ENCODE measurements around the gene GNB5.

Gene GNB5

DNA sequence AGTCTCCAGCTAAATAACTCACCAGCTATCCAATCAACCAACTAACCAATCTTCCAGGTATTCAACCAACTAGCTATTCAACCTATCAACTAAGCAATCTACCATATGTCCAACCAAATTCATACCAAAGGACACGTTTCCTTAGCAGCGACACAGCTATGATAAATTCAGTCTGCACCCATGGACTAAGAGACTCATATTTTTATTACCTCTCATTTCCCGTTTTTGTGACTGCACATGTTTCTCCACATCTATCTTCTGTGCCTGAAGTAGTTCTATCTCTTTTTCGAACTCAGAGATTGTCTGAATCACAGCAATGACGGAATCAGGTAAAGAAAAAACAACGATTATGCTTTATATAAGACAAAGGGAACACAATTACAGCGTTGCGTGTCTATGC, 34.0 kb upstream of the GNB5 start:
- Histone ChIP-seq H3K27me3 (ENCODE audit: control insufficient read depth, insufficient read depth, low read length) (no peaks in the 10 kb centered on the region), H3K4me3 (ENCODE audit: low read depth, low read length) (no peak overlapping the region), H3K9me3 (ENCODE audit: control insufficient read depth, insufficient read depth, low read length) (no peaks in the 10 kb centered on the region), H3K36me3 (ENCODE audit: control insufficient read depth, insufficient read depth, low read length) (peaks cover 70% of the 10 kb centered on the region), H3K4me1 (ENCODE audit: control insufficient read depth, insufficient read depth, low read length) (no peaks in the 10 kb centered on the region; the same call in 1 of the 2 replicates), H3K27ac (ENCODE audit: low read depth, low read length) (no peak overlapping the region), H3K9ac (ENCODE audit: low read depth, low read length) (no peak overlapping the region)

GRCh38 chr15:52224211-52224610, 33.0 kb upstream of the GNB5 start:
- Histone ChIP-seq H3K36me3 (ENCODE audit: control insufficient read depth, insufficient read depth, low read length) (peaks cover 80% of the 10 kb centered on the region), H3K4me1 (ENCODE audit: control insufficient read depth, insufficient read depth, low read length) (no peaks in the 10 kb centered on the region; the same call in 1 of the 2 replicates), H3K27me3 (ENCODE audit: control insufficient read depth, insufficient read depth, low read length) (no peaks in the 10 kb centered on the region), H3K9me3 (ENCODE audit: control insufficient read depth, insufficient read depth, low read length) (no peaks in the 10 kb centered on the region), H3K4me3 (ENCODE audit: low read depth, low read length) (no peak overlapping the region), H3K9ac (ENCODE audit: low read depth, low read length) (no peak overlapping the region), H3K27ac (ENCODE audit: low read depth, low read length) (no peak overlapping the region)

GRCh38 chr15:52221730-52222129, 30.5 kb upstream of the GNB5 start:
- Histone ChIP-seq H3K27ac (ENCODE audit: low read depth, low read length) (no peak overlapping the region), H3K36me3 (ENCODE audit: control insufficient read depth, insufficient read depth, low read length) (peaks cover 94% of the 10 kb centered on the region), H3K4me3 (ENCODE audit: low read depth, low read length) (no peak overlapping the region), H3K9ac (ENCODE audit: low read depth, low read length) (no peak overlapping the region), H3K9me3 (ENCODE audit: control insufficient read depth, insufficient read depth, low read length) (no peaks in the 10 kb centered on the region), H3K27me3 (ENCODE audit: control insufficient read depth, insufficient read depth, low read length) (no peaks in the 10 kb centered on the region), H3K4me1 (ENCODE audit: control insufficient read depth, insufficient read depth, low read length) (no peaks in the 10 kb centered on the region)

GRCh38 chr15:52220937-52221660, 29.9 kb upstream of the GNB5 start:
- Histone ChIP-seq H3K9ac (ENCODE audit: low read depth, low read length) (no peak overlapping the region), H3K4me1 (ENCODE audit: control insufficient read depth, insufficient read depth, low read length) (no peaks in the 10 kb centered on the region), H3K9me3 (ENCODE audit: control insufficient read depth, insufficient read depth, low read length) (no peaks in the 10 kb centered on the region), H3K4me3 (ENCODE audit: low read depth, low read length) (no peak overlapping the region), H3K27me3 (ENCODE audit: control insufficient read depth, insufficient read depth, low read length) (no peaks in the 10 kb centered on the region), H3K36me3 (ENCODE audit: control insufficient read depth, insufficient read depth, low read length) (peaks cover 94% of the 10 kb centered on the region), H3K27ac (ENCODE audit: low read depth, low read length) (no peak overlapping the region)

DNA sequence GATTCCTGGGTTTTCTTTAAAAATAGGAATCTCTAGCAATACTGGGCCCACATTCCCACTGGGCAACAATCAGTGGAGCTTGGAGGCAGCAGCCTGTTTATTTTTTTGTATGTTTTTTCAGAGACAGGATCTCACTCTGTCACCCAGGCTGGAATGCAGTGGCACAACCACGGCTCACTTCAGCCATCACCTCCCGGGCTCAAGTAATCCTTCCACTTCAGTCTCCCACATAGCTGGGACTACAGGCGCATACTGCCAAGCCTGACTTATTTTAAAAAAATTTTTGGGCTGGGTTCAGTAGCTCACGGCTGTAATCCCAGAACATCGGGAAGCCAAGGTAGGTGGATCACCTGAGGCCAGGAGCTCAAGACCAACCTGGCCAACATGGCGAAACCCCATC, 29.1 kb upstream of the GNB5 start:
- Histone ChIP-seq H3K36me3 (ENCODE audit: control insufficient read depth, insufficient read depth, low read length) (peaks cover 97% of the 10 kb centered on the region), H3K27me3 (ENCODE audit: control insufficient read depth, insufficient read depth, low read length) (no peaks in the 10 kb centered on the region), H3K4me1 (ENCODE audit: control insufficient read depth, insufficient read depth, low read length) (no peaks in the 10 kb centered on the region), H3K27ac (ENCODE audit: low read depth, low read length) (no peak overlapping the region), H3K9me3 (ENCODE audit: control insufficient read depth, insufficient read depth, low read length) (no peaks in the 10 kb centered on the region), H3K9ac (ENCODE audit: low read depth, low read length) (no peak overlapping the region), H3K4me3 (ENCODE audit: low read depth, low read length) (no peak overlapping the region)

GRCh38 chr15:52218816-52219215, 27.6 kb upstream of the GNB5 start:
- Histone ChIP-seq H3K36me3 (ENCODE audit: control insufficient read depth, insufficient read depth, low read length) (peaks cover 96% of the 10 kb centered on the region), H3K4me3 (ENCODE audit: low read depth, low read length) (no peak overlapping the region), H3K4me1 (ENCODE audit: control insufficient read depth, insufficient read depth, low read length) (no peaks in the 10 kb centered on the region), H3K9ac (ENCODE audit: low read depth, low read length) (no peak overlapping the region), H3K9me3 (ENCODE audit: control insufficient read depth, insufficient read depth, low read length) (no peaks in the 10 kb centered on the region), H3K27me3 (ENCODE audit: control insufficient read depth, insufficient read depth, low read length) (no peaks in the 10 kb centered on the region), H3K27ac (ENCODE audit: low read depth, low read length) (no peak overlapping the region)

GRCh38 chr15:52218371-52218770, 27.2 kb upstream of the GNB5 start:
- Histone ChIP-seq H3K4me1 (ENCODE audit: control insufficient read depth, insufficient read depth, low read length) (no peaks in the 10 kb centered on the region), H3K27me3 (ENCODE audit: control insufficient read depth, insufficient read depth, low read length) (no peaks in the 10 kb centered on the region), H3K9me3 (ENCODE audit: control insufficient read depth, insufficient read depth, low read length) (no peaks in the 10 kb centered on the region), H3K36me3 (ENCODE audit: control insufficient read depth, insufficient read depth, low read length) (peaks cover 96% of the 10 kb centered on the region), H3K9ac (ENCODE audit: low read depth, low read length) (no peak overlapping the region), H3K27ac (ENCODE audit: low read depth, low read length) (no peak overlapping the region), H3K4me3 (ENCODE audit: low read depth, low read length) (no peak overlapping the region)

DNA sequence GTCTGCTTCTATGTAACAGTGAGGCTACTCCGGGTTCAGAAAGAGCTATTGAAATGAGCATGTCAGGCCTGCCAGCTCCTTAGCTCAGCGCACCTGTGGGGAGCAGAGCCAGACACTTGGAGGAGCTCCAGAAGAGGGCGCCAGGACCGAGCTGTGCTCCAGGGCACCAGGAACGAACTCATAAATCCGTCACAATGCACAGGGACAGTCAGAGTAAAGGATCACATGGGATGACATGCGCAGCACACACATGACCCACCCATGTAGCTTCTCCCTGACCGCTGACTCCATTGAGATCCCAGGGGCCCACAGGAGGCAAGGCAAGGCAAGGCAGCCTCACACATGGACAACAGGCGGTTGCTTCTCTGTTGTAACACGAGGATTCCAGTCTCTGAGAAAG, 26.0 kb upstream of the GNB5 start:
- no peaks in the 10 kb centered on the region for H3K27me3 ChIP-seq (ENCODE audit: control insufficient read depth, insufficient read depth, low read length)
- peaks cover 97% of the 10 kb centered on the region for H3K36me3 ChIP-seq (ENCODE audit: control insufficient read depth, insufficient read depth, low read length)
- no peaks in the 10 kb centered on the region for H3K4me1 ChIP-seq (ENCODE audit: control insufficient read depth, insufficient read depth, low read length)
- H3K9ac ChIP-seq (ENCODE audit: low read depth, low read length) = no peak overlapping the region
- H3K27ac ChIP-seq (ENCODE audit: low read depth, low read length) = no peak overlapping the region
- H3K4me3 ChIP-seq (ENCODE audit: low read depth, low read length) = no peak overlapping the region
- H3K9me3 ChIP-seq (ENCODE audit: control insufficient read depth, insufficient read depth, low read length) = no peaks in the 10 kb centered on the region

DNA sequence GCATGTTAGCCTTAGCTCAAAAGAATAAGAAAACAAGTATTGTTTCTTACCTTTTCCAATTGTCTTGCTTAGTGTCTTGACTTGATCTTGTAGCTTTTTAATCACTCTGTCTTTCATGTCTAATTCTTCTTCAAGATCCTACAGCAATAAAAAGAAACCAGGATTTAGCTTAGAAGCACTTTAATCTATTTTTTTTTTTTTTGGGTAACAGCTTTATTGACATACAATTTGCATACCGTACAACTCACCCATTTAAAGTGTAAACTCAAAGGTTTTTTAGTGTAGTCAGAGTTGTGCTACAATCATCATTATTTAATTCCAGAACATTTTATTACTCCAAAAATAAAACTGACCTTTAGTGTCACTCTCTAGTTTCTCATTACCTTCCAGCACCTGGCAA, 23.4 kb upstream of the GNB5 start:
- Histone ChIP-seq H3K4me1 (ENCODE audit: control insufficient read depth, insufficient read depth, low read length) (no peaks in the 10 kb centered on the region), H3K9ac (ENCODE audit: low read depth, low read length) (no peak overlapping the region), H3K27me3 (ENCODE audit: control insufficient read depth, insufficient read depth, low read length) (no peaks in the 10 kb centered on the region), H3K9me3 (ENCODE audit: control insufficient read depth, insufficient read depth, low read length) (no peaks in the 10 kb centered on the region), H3K4me3 (ENCODE audit: low read depth, low read length) (no peak overlapping the region), H3K36me3 (ENCODE audit: control insufficient read depth, insufficient read depth, low read length) (peaks cover 91% of the 10 kb centered on the region), H3K27ac (ENCODE audit: low read depth, low read length) (no peak overlapping the region)

- no peaks in the 10 kb centered on the region for H3K27me3 ChIP-seq (ENCODE audit: control insufficient read depth, insufficient read depth, low read length)
- H3K9ac ChIP-seq (ENCODE audit: low read depth, low read length) = no peak overlapping the region
- H3K27ac ChIP-seq (ENCODE audit: low read depth, low read length) = no peak overlapping the region
- H3K4me1 ChIP-seq (ENCODE audit: control insufficient read depth, insufficient read depth, low read length) = no peaks in the 10 kb centered on the region
- H3K36me3 ChIP-seq (ENCODE audit: control insufficient read depth, insufficient read depth, low read length) = peaks cover 77% of the 10 kb centered on the region
- no peak overlapping the region for H3K4me3 ChIP-seq (ENCODE audit: low read depth, low read length)
- H3K9me3 ChIP-seq (ENCODE audit: control insufficient read depth, insufficient read depth, low read length) = no peaks in the 10 kb centered on the region
These were observed 22.0 kb upstream of the GNB5 start for GRCh38 chr15:52213206-52213605.

DNA sequence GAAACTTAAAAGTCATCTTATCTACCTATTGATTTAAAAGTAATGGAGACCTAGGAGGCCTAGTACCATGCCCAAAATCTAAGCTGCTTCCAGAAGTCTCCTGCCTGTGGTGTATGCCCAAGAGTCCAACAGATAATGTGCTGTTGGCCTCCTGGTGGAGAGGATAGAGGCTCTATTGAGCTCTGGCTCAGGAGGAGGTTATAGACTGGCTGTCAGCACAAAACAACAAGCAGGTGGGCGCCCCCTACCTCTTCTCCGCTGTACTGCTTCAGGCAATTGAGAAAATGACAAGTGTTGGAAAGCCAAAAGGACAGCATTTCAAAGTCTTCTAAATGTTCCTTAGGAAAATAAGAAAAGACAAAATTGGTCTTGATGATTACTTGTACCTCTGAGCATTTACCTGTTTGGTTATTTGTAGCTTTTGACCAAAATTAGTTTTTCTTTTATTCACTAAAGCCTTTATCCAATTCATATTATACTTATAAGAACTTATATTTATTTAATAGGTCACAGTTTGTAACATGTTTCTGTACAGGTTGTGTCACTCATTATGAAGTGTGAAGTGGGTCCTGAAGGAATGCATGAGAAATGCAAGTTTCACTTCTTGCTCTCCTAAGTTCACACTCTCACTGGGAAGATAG, 17.2 kb upstream of the GNB5 start:
- Histone ChIP-seq H3K9me3 (ENCODE audit: control insufficient read depth, insufficient read depth, low read length) (no peaks in the 10 kb centered on the region), H3K4me3 (ENCODE audit: low read depth, low read length) (no peak overlapping the region), H3K27ac (ENCODE audit: low read depth, low read length) (no peak overlapping the region), H3K36me3 (ENCODE audit: control insufficient read depth, insufficient read depth, low read length) (peaks cover 74% of the 10 kb centered on the region), H3K4me1 (ENCODE audit: control insufficient read depth, insufficient read depth, low read length) (peaks cover 8% of the 10 kb centered on the region; the same call in 1 of the 2 replicates), H3K9ac (ENCODE audit: low read depth, low read length) (no peak overlapping the region), H3K27me3 (ENCODE audit: control insufficient read depth, insufficient read depth, low read length) (no peaks in the 10 kb centered on the region)
